Suppressor macrophage treated with lipopolysaccharide for 4 hours (primary cell): Measurements from ENCODE around the gene GRK2.

Experiments
- DNase-seq: peaks from one replicate; pipeline ENCODE4 v3.0.0-alpha.2; 2020

The GRK2 gene

DNA sequence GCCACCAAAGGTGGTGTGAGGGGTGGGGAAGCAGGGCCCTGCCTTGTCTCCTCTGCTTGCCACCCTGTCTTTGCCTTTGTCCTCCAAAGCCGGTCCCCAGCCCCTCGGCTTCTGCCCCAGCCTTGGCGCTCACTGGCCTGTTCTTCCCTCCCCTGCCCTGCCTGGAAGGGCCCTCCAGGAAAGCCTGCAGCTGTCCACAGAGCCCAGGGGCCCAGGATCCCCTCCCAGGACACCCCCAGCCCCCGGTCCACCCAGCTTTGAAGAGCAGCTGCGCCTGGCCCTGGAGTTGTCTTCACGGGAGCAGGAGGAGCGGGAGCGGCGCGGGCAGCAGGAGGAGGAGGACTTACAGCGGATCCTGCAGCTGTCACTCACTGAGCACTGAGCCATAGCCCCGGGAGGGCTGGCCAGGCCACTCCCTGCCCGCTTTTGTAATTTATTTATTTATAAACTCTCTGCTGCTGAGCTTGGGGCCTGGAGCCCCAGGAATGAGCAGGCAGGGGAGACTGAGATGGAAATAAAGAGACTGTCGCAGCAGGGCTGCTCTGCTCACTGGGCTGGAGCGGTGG is 35.8 kb downstream of the GRK2 start:
- DNase-seq, result peak; percentile 37

DNA sequence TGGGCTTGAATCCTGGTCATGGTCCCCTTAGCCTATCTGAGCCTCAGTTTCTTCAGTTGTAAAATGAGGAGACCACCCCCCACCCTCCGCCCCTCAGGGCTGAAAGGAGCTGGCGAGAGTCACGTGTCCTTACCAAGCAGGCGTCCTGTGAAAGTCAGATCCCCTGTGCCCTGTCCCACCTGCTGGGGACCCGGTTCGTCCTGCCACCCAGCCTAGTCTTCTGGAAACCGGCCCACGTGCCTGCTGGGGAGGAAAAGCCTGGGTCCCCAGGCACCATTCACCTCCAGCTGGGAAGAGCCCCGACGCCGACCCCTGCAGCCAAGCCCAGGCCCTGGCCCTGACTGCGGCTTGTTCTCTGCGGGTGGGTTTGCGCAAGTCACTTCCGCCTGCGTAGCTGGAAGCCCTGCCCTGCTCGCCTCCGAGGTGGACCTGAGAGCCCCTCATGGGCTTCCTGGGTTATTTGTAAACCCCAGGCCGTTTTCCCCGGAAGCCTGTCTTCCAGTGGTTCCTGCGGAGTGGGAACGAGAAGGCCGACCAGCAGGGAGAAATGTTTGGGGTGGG is 36.4 kb downstream of the GRK2 start:
- peak; percentile 51 for DNase-seq

DNA sequence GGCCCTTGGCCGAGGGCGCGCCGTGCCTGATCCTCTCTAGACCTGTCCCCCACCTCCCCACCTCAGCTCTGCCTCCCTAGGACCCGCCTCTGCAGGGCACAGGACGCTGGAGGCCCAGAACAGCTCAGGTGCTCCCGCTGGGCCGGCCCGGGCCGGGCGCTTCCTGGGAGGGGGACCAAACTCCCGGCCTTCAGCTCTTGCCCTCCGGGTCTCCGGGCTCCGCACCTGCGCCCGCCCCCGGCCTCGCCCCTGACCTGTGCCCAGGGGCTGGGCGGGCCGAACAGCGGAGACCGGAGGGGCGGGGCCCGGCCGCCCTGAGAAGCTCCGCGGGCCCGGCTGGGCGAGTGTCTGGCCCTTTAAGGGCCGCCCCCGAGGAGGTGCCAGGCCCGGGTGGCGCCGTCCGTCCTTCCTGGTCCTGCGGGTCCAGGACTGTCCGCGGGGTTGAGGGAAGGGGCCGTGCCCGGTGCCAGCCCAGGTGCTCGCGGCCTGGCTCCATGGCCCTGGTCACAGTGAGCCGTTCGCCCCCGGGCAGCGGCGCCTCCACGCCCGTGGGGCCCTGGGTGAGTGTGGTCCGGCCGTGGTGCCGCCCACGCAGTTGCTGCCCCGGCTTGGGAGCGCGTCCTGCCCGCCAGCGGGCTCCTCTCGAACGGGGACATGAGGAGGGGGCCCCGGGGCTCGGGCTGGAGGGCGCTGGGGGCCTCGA is 37.0 kb downstream of the GRK2 start, which contains the start of gene SSH3:
TSS of gene SSH3 (plus strand) at position 399 of the 703 bp plus-strand sequence. CDS start at position 495, 96 bp downstream.
- peak; percentile 75 for DNase-seq

DNA sequence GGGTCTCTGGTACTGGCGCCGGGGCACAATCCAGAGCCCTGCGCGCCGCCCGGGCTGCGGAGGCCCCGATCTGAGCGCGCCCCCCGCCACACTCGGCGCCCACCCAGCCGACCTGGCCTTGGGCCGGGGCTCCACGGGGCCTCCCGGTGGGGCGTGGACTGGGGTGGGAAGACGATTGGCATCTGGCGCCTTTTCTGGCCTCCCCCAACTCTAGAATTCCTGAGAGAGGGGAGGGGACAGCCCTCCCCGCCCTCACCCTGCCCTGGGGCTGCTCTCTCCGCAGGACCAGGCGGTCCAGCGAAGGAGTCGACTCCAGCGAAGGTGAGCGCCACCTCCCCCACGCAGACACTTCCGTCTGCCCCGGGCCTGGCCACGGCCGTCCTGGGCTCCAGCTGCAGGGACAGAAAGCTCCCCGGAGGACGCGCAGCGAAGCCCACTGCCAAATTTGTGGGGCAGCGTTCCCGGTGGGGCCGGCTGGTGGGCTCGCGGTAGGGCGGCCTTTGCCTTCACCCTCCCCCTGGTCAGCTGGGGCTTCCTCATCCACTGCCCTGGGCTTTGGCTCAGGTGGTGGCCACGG is 37.6 kb downstream of the GRK2 start:
- DNase-seq, result no peak

DNA sequence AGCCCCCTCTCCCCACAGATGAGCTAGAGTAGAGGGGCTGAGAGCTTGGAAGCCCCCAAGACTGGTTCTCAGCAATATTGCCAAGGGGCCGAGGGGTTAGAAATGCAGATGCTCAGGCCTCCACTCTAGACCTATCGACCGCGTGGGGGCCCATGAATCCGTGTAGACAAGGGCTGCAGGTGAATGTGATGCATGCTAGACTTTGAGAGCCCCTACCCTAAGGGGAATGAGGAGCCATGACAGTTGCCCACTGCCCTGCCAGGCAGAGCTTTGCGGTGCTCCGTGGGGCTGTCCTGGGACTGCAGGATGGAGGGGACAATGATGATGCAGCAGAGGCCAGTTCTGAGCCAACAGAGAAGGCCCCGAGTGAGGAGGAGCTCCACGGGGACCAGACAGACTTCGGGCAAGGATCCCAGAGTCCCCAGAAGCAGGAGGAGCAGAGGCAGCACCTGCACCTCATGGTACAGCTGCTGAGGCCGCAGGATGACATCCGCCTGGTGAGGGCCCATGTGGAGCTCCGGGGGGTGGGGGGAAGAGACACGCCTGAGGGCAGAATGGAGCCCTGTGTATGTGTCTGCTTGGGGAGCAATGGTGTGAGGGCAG is 38.3 kb downstream of the GRK2 start:
- DNase-seq, result no peak

DNA sequence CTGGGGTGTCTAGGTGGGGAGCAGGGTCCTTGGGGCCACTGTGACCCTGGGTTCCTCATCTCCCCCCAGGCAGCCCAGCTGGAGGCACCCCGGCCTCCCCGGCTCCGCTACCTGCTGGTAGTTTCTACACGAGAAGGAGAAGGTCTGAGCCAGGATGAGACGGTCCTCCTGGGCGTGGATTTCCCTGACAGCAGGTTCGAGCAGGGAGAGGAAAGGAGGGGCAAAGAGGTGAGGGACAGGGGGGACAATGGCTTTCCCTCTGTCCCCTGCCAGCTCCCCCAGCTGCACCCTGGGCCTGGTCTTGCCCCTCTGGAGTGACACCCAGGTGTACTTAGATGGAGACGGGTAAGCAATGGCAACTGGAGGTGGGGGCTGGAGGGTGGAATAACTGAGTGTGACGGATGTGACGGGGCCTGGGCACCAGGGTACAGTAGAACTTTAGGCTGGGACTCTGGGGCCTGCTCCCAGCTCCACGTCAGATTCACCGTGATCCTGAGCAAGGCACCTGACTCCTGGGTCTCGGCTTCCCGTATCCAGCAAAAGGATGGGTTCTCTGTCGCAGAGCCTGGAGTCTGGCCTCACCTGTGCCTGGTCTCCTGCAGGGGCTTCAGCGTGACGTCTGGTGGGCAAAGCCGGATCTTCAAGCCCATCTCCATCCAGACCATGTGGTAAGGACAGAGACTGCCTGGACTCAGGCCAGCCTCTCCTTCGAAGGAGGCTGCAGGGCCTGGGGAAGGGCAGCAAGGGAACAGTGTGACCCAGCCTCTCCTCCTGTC is 40.7 kb downstream of the GRK2 start:
- DNase-seq, result no peak

DNA sequence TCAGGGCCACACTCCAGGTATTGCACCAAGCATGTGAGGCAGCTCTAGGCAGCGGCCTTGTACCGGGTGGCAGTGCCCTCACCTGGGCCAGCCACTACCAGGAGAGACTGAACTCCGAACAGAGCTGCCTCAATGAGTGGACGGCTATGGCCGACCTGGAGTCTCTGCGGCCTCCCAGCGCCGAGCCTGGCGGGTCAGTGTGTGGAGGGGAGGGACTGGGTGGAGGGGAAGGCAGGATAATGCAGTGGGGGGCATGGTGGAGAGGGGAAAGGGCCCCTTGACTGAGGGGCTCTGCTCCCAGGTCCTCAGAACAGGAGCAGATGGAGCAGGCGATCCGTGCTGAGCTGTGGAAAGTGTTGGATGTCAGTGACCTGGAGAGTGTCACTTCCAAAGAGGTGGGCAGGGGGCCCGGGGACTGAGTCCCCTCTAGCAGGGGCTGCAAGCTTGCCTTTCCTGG is 41.3 kb downstream of the GRK2 start:
- no peak for DNase-seq

DNA sequence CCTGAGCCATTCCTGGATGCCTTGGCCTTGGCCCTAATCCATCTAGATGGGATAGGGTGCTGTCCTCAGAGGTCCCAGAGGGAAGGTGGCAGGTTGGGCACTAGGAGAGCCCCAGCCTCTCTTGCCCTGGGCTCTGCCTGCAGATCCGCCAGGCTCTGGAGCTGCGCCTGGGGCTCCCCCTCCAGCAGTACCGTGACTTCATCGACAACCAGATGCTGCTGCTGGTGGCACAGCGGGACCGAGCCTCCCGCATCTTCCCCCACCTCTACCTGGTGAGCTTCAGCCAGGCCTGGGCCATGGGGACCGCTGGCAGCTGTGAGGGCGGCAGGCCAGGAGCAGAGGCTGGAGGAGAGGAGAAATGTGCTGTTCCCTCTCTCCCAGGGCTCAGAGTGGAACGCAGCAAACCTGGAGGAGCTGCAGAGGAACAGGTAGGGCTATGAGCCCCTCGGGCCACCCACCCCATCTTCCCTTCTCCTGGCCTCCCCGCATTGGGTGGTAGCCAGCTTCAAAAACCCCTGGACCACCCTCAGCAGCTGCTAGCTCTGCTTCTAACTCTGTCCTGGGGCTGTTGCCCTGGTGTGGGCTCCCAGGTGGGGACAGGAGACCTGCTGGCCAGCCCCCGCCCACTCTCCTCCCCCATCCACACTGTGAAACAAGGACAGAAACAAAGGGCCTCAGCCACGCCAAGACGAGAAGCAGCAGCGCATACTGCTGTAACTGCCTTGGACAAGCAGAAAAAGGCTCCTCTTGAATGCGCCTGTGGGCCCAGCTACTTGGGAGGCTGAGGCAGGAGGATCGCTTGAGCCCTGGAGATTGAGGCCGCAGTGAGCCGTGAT is 42.0 kb downstream of the GRK2 start:
- no peak for DNase-seq

DNA sequence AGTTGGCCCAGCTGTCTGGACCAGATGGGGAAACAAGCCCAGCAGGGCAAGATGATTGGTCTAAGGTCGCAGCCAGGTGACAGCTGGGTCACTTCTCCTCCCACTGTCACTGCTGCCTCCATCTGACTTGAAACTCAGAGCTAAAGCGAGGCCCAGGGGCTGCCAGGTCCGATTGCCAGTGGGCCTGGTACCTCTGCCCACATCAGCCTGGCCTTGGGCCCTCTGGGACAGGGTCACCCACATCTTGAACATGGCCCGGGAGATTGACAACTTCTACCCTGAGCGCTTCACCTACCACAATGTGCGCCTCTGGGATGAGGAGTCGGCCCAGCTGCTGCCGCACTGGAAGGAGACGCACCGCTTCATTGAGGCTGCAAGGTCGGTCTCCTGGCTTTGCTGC is 42.9 kb downstream of the GRK2 start:
- DNase-seq, result no peak

DNA sequence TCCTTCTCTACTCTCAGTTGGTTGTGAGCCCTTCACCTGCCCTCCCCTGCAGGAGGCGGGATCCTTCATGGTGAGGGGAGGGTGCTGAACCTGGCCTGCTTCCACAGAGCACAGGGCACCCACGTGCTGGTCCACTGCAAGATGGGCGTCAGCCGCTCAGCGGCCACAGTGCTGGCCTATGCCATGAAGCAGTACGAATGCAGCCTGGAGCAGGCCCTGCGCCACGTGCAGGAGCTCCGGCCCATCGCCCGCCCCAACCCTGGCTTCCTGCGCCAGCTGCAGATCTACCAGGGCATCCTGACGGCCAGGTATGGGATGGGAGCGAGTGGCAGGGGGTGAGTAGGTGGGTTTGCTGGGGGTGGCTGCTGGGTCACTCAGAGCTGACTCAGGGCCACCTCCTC is 43.4 kb downstream of the GRK2 start:
- DNase-seq, result no peak

DNA sequence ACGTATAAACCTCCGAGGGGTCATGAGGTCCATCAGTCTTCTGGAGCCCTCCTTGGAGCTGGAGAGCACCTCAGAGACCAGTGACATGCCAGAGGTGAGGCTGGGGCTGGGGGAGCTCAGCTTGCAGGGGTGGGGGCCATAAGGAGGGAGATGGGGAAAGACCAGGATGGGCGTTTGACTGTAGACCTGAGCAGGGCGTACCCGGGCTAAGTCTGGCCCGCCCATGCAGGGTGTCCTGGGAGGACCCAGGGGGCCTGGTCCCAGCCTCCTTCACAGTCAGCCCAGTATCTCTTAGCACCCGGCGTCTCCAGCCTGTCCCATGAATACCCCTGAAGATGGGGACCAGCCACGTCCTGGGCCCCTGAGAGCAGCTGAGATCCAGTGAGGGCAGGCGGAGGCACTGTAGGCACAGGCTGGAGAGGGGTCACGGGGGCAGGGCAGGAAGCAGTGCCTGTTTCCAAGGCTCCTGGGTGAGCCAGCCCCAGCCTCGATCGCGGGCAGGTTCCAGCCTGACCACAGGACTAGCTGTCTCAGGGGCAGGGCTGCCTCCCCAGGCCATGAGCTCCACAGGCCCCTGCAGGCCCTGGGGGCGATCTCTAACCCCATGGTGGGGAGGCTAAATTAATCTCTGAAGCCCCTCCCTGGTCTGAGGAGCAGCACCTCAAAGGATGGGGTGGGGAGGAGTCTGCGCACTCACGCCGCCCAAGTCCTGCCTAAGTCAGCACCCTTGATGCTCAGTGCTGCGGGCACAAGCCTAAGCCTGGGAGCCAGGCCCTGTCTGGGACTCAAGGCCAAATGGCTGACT is 44.2 kb downstream of the GRK2 start:
- no peak for DNase-seq

DNA sequence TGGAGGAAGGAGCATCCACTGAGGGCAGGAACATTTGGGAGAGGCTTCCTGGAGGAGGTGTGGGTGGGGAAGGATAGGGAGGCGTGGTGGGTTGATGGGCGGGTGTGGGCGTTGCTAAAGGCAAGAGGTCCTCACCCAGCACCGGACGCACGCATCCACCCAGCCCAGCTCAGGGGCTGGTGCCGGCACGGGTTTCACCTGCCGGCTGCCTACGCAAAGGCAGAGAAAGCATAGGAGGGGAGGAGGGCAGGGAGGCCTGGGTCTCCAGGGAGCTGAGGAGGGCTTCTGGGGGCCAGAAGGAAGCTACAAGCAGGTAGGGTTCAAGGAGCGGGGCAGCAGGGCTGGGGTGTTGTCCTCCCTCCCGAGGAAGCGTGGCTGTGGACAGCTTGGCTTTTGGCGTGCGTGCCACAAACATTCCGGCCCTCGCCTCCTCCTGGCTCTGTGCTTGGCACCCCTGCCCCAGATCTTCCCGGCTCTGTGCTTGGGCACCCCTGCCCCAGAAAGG is 44.8 kb downstream of the GRK2 start:
- DNase-seq, result no peak

DNA sequence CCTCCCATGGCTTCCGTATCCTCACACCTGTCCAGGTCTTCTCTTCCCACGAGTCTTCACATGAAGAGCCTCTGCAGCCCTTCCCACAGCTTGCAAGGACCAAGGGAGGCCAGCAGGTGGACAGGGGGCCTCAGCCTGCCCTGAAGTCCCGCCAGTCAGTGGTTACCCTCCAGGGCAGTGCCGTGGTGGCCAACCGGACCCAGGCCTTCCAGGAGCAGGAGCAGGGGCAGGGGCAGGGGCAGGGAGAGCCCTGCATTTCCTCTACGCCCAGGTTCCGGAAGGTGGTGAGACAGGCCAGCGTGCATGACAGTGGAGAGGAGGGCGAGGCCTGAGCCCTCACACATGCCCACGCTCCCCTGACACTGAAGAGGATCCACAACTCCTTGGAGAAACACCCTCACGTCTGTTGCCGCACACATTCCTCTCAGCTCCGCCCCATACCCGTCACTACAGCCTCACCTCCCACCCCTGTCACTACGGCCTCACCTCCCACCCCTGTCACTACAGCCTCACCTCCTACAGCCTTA is 45.3 kb downstream of the GRK2 start:
- no peak for DNase-seq

DNA sequence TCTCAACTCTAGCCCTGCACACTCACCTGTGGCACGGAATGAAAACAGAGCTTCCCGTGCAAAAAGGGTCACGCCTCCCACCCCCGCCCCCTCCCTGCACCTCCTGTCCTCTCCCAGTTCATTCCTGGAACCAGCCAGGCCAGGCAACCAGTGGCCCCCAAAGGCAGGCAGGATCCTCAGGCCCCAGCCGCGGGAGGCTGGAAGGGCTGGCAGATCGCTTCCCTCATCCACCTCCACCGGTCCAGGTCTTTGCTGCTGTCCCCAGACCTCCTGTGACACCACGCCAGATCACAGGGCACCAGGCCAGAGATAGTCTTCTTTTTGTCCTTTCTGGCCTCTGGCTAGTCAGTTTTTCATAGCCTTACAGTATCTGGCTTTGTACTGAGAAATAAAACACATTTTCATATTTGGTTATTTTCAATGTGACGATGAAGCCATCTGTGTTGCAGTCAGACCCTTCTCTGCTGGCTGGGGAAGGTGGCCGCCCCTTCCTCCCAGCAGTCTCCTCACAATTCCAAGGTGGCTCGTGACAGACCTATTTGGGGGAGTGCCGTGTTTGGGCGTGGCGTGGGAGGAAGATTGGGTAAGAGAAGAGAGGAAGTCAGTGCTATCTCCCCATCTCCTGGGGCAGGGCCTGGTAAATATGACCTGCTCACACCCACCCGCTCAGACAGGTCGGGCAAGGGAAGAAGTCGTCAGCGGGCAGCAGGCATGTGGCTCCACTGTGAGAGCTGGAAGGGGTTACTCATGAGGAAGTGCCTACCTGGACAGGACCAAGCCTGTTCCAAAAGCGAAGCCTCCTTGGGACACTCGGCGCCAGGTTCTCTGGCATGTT is 46.1 kb downstream of the GRK2 start:
- DNase-seq, result no peak

DNA sequence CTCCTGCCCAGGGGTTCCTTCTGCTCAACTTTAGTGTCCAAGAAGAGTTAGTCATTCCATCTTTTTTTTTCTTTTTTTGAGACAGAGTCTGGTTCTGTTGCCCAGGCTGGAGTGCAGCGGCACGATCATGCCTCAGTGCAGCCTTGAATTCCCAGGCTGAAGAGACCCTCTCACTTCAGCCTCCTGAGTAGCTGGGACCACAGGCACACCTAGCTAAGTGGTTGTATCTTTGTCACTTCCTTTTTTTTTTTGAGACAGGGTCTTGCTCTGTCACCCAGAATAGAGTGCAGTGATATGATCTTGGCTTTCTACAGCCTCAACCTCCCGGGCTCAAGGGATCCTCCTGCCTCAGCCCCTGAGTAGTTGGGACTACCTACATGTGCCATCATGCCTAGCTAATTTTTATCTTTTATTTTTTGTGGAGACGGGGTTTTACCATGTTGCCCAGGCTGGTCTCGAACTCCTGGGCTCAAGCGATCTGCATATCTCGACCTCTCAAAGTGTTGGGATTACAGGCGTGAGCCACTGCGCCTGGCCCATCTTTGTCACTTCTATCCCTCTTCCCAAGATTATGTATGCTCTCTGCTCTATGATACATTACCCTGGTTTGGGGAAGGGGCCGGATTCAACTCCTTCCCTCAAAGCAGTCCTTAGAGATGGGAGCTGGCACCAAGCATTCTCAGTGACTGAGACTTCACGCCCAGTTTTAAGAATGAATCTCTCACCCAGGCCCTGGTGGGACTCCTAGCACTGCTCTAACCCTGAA is 47.0 kb downstream of the GRK2 start:
- DNase-seq, result no peak

DNA sequence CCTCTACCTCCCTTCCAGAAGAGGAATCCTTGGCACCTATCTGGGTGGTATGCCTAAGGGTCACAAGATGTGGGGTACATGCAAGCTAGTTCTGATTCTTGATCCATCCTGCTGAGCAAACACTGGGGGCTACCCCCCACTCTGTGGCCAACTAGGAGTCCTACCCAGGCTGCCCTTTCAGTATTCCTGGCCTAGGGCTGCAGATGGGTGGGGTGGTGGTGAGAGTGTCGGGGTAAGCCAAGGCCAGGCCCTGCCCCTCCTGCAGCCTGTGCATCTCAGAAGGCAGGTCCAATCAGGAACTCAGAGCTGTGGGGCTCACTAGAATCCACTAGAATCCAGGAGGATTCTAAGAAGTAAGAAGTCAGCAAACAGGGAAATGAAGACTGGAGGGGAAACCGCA is 47.9 kb downstream of the GRK2 start:
- no peak for DNase-seq

DNA sequence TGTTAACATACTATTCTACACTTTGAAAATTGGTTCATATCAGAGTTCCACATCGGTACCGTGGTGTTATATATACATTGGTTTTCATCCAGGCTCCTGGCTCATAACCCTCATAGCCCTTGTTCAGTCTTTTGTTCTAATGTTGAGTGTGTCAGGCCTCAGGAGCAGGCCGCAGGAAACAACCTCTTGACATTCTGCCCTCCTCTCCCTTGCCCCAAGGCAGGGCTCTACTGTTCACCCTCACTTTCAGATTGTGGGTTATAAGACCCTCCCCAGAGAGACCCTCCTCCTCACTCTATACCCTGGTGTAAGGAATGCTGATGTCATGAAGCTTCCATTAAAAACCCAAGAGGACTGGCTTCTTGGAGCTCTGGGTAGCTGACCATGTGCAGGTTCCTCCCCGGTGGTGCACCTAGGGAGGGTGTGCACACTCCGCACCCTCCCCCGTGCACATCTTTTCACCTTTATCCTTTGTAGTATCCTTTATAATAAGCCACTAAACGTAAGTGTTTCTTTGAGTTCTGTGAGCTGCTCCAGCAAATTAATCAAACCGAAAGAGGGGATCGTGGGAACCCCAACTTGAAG is 49.1 kb downstream of the GRK2 start:
- no peak for DNase-seq

DNA sequence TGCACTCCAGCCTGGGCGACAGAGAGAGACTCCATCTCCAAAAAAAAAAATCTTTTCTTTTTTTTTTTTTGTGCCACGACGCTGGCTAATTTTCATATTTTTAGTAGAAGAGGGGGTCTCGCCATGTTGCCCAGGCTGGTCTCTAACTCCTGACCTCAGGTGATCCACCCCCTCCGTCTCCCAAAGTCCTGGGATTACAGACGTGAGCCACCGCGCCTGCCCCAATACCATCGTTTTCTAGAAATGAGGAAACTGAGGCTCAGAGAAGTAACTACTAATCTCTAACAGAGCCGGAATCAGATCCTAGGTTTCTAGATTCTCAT is 50.6 kb downstream of the GRK2 start:
- no peak for DNase-seq
